Measurements from ENCODE around the gene NCBP3. TPM values are rescaled to one million over a fixed set of nuclear protein-coding genes. Genes with fewer than 3 reads are reported as not detected.

The NCBP3 gene
- total and polyA plus RNA-seq, 2 donors from 2014 or later = 14.5 to 41.5 TPM

GRCh38 chr17:3848229-3848835 is 2.3 kb upstream of the NCBP3 start:
- intact Hi-C loops (cut with DNase I) = loop anchor here (10.0 kb wide), 1 partner anchor 114 kb away; no protein-coding TSS in a partner anchor
- no peak overlapping the region for H3K4me3 ChIP-seq (ENCODE audit: low read length in 3 of 3)
- DNase-seq (no peak), FAIRE-seq (no peak)
- H3K27me3 ChIP-seq (ENCODE audit: control insufficient read depth, insufficient read depth, low read length) = no peaks in the 10 kb centered on the region
- TF ChIP-seq, protein P1, sequence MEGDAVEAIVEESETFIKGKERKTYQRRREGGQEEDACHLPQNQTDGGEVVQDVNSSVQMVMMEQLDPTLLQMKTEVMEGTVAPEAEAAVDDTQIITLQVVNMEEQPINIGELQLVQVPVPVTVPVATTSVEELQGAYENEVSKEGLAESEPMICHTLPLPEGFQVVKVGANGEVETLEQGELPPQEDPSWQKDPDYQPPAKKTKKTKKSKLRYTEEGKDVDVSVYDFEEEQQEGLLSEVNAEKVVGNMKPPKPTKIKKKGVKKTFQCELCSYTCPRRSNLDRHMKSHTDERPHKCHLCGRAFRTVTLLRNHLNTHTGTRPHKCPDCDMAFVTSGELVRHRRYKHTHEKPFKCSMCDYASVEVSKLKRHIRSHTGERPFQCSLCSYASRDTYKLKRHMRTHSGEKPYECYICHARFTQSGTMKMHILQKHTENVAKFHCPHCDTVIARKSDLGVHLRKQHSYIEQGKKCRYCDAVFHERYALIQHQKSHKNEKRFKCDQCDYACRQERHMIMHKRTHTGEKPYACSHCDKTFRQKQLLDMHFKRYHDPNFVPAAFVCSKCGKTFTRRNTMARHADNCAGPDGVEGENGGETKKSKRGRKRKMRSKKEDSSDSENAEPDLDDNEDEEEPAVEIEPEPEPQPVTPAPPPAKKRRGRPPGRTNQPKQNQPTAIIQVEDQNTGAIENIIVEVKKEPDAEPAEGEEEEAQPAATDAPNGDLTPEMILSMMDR (IDR thresholded peaks at IDR 0.05; ENCODE audit: borderline replicate concordance, extremely low read depth, insufficient read depth) = no peak
- no peak overlapping the region for H3K9ac ChIP-seq (ENCODE audit: low read length in 3 of 3)
- no peaks in the 10 kb centered on the region for H3K4me1 ChIP-seq (ENCODE audit: control insufficient read depth in 2 of 3, insufficient read depth in 2 of 3, low read depth in 1 of 3, low read length in 3 of 3)
- no peaks in the 10 kb centered on the region for H3K9me3 ChIP-seq (ENCODE audit: control insufficient read depth in 2 of 3, insufficient read depth in 1 of 3, low read length in 3 of 3)
- H3K27ac ChIP-seq (ENCODE audit: low read depth in 2 of 2, low read length in 2 of 2) = no peak overlapping the region
- no peaks in the 10 kb centered on the region for H3K36me3 ChIP-seq (ENCODE audit: control insufficient read depth in 2 of 3, insufficient read depth in 3 of 3, low read length in 3 of 3)

- DNase-seq (no peak), FAIRE-seq (no peak)
- no peak overlapping the region for H3K9ac ChIP-seq (ENCODE audit: low read length in 3 of 3)
- peaks cover 0 to 5% (median 2%) of the 10 kb centered on the region in 3 donors for H3K36me3 ChIP-seq (ENCODE audit: control insufficient read depth in 2 of 3, insufficient read depth in 3 of 3, low read length in 3 of 3)
- no peaks in the 10 kb centered on the region for H3K9me3 ChIP-seq (ENCODE audit: control insufficient read depth in 2 of 3, insufficient read depth in 1 of 3, low read length in 3 of 3)
- no peaks in the 10 kb centered on the region for H3K4me1 ChIP-seq (ENCODE audit: control insufficient read depth in 2 of 3, insufficient read depth in 2 of 3, low read depth in 1 of 3, low read length in 3 of 3)
- no peak overlapping the region for H3K4me3 ChIP-seq (ENCODE audit: low read length in 3 of 3)
- H3K27ac ChIP-seq (ENCODE audit: low read depth in 2 of 2, low read length in 2 of 2) = no peak overlapping the region
- intact Hi-C loops (cut with DNase I) = loop anchor here (10.0 kb wide), 1 partner anchor 112 kb away; no protein-coding TSS in a partner anchor
- H3K27me3 ChIP-seq (ENCODE audit: control insufficient read depth, insufficient read depth, low read length) = no peaks in the 10 kb centered on the region
- TF ChIP-seq, protein P1 (IDR thresholded peaks at IDR 0.05; ENCODE audit: borderline replicate concordance, extremely low read depth, insufficient read depth) = no peak
Observed at GRCh38 chr17:3847165-3847670, 1.2 kb upstream of the NCBP3 start.

GRCh38 chr17:3846437-3847164 is 555 bp upstream of the NCBP3 start:
- peak overlapping the region; percentile 12 to 36 (median 24) for H3K4me3 ChIP-seq (ENCODE audit: low read length in 3 of 3)
- H3K4me1 ChIP-seq (ENCODE audit: control insufficient read depth in 2 of 3, insufficient read depth in 2 of 3, low read depth in 1 of 3, low read length in 3 of 3) = no peaks in the 10 kb centered on the region
- H3K9ac ChIP-seq (ENCODE audit: low read length in 3 of 3) = no peak overlapping the region
- no peaks in the 10 kb centered on the region for H3K27me3 ChIP-seq (ENCODE audit: control insufficient read depth, insufficient read depth, low read length)
- TF ChIP-seq, protein P1 (IDR thresholded peaks at IDR 0.05; ENCODE audit: borderline replicate concordance, extremely low read depth, insufficient read depth) = no peak
- no peak overlapping the region for H3K27ac ChIP-seq (ENCODE audit: low read depth in 2 of 2, low read length in 2 of 2)
- DNase-seq (no peak), FAIRE-seq (no peak)
- H3K36me3 ChIP-seq (ENCODE audit: control insufficient read depth in 2 of 3, insufficient read depth in 3 of 3, low read length in 3 of 3) = peaks cover 0 to 5% (median 2%) of the 10 kb centered on the region in 3 donors
- H3K9me3 ChIP-seq (ENCODE audit: control insufficient read depth in 2 of 3, insufficient read depth in 1 of 3, low read length in 3 of 3) = no peaks in the 10 kb centered on the region
- intact Hi-C loops (cut with DNase I) = loop anchor here (10.0 kb wide), 1 partner anchor 112 kb away; no protein-coding TSS in a partner anchor
